ENCODE data around the gene PHYKPL.

Gene PHYKPL

DNA sequence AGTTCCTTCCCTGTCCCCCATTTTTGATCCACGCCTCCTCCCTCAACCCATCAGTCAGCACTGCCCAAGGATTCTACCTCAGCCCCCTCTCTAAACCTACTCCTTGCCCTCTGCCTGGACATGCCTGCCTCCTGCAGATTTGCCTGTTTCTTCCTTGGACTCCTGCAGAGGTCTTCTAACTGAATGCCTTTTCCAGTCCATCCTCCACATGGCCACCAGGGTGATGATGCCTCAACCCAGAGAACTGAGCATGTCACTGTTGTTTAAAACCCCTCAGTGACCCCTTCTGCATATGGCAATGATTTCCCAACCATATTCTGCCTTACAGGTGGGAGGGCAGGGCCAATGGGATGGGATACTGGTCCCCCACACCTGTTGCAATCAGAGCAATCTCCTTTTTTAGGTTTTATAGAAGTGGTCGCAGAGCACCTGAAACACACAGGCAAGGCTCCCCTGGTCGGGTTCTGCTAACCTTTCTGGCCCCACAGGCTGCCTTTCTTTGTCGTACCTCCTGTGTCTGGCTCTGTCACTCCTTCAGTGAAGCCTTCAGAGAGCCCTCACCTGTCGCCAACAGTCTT, 9.3 kb downstream of the PHYKPL start:
- no peak for DNase-seq (ENCODE audit: low read depth in 2 of 2)

DNA sequence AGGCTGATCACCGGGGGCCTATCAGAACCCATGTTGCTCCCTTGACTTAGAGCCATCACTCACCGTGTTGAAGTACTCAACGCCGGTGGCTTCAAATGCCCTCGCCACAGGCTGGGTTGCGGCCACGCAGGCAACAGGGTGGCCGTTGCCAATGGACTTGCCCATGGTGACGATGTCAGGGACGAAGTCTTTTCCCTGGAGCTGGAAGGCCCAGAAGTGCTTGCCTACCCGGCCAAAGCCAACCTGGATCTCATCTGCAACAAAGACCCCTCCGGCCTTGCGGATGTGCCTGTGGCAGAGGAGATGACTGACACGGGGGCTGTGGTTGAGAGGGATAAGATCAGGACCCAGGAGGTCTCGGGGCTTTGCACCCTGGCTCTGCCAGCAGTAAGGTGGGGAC, 10.3 kb downstream of the PHYKPL start:
- no peak for DNase-seq (ENCODE audit: low read depth in 2 of 2)

DNA sequence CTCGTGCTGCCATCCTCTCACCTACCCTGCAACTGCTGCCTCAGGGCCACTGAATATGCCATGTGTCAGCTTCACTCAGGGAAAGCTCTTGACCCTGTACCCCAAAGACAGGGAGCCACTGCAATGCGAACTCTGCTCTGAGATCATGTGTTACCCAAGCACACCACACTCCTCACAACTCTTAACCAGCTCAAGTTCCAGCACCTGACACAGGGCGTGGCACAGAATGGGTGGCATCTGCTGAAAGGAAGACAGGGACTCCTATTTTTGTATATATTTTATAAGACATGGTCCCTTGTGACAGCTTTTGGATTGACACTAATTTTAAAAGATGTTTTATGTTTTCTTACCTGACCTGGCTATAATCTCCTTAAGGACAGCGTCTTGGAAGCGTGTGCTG, 10.7 kb downstream of the PHYKPL start:
- DNase-seq (ENCODE audit: low read depth in 2 of 2) = no peak

DNA sequence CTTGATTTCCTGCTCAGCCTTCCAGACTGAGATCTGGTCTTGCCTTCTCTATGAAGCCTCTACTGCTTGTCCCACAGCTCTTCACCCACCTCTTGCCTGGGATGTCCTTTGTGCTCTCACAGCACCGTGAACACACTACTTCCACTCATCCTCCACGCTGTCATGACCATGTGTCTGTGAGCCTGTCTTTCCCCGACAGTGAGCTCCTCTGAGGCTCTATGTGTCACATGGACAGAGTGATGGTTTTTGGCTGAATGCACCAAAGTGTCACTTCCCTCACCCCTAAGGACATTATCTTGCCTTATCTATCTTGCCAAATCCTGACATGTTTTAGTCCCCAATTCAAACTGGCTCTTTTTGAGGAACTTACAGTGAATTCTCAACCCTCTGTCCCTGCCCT, 11.3 kb downstream of the PHYKPL start:
- DNase-seq (ENCODE audit: low read depth in 2 of 2) = no peak

DNA sequence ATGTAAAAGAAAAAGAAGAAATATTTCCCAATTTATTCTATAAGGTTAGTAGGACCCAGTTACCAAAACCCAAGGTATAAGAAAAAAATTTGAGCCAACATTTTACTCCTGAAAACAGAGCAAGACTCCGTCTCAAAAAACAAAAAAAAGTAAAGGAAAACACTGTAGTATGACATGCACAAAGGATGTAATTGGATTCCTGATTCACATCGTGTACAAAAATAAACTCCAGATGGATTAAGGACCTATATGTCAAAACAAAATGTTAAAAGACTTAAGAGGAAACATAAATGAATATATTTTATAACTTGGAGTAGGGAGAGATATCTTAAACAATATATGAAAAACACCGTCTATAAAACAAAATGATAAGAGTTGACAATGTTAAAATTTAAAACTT, 13.8 kb downstream of the PHYKPL start:
- no peak for DNase-seq (ENCODE audit: low read depth in 2 of 2)

DNA sequence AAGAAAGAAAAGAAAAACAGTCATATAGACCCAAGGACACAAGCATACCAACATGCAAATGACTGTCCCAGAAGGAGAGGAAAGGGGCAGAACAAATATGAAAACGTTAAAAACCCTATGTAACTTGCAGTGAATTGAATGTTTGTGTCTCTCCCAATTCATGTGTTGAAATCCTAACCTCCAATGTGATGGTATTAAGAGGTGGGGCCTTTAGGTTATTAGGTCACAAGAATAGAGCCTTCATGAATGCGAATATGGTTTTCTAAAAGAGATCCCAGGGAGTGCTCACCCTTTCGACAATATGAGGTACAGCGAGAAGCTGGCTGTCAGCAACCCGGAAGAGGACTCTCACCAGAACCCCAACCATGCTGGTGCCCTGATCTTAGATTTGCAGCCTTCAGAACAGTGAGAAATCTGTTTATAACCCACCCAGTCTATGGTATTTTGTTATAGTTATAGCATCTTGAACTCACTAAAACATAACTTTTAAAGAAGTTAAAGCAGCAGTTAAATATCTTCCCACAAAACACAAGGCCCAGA, 14.3 kb downstream of the PHYKPL start:
- DNase-seq (ENCODE audit: low read depth in 2 of 2) = no peak

DNA sequence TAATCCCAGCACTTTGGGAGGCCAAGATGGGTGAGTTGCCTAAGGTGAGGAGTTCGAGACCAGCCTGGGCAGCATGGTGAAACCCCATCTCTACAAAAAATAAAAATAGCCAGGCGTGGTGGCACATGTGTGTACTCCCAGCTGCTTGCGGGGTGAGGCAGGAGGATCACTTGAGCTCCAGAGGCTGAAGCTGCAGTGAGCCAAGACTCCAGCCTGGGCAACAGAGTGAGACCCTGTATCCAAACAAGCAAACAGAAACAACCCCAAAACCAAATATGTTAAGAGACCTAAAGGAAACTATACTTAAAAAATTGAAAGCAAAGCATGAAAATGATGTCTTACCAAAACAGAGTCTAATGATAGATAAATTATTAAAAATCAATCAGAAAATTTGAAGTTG, 15.8 kb downstream of the PHYKPL start:
- DNase-seq (ENCODE audit: low read depth in 2 of 2) = no peak

DNA sequence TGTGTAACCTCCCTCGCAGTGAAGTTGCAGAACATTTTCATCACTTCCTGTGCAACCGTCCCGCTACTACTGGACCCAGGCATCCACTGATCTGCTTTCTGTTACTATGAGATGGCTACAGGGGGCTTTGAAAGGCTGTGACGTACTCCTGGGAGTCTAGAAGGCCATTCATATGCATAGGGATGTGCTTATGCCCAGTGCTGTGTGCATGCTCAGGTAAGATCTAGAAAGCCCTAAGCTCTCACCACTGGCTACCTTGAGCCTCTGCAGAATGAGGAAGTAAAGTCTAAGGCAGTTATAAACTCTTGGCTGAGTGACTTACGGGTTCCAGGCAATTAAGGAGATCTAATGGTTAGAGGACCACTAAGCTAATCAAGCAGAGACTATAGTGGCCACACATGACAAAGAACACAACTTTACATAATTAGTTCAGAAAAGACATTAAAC, 16.5 kb downstream of the PHYKPL start:
- DNase-seq (ENCODE audit: low read depth in 2 of 2) = no peak

DNA sequence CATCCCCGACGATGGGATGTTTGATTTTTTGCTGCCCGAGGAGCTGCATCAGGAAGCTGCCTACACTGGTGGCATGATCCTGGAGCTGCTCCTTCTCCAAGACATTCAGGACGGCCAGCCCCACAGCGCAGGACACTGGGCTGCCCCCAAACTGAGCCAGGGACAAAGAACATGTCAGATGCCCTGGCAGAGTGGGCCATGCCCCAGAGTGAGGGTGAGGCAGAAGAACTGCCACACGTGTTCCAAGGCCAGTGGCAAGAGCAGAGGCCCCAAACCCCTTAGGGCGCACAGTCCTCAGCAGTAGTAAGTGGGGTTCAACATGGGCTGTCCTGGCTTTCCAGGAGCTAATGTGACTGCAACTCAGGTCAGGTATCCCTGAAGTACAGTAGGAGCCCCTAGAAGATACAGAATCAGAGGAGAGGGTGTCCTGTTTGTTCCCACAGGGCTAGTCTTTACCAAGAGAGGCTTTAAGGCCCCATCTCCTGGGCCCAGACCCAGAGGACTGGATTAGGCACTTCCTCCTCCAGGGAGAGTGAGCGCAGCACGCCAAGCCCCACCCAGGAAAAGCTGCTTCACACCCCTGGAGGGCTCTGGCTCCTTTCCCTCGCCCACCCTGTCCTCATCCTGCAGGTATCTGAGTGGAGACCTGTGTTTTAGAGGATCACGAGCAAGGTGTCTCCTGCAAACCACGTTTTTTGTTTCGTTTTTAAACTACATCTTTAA, 17.2 kb downstream of the PHYKPL start:
- no peak for DNase-seq (ENCODE audit: low read depth in 2 of 2)

DNA sequence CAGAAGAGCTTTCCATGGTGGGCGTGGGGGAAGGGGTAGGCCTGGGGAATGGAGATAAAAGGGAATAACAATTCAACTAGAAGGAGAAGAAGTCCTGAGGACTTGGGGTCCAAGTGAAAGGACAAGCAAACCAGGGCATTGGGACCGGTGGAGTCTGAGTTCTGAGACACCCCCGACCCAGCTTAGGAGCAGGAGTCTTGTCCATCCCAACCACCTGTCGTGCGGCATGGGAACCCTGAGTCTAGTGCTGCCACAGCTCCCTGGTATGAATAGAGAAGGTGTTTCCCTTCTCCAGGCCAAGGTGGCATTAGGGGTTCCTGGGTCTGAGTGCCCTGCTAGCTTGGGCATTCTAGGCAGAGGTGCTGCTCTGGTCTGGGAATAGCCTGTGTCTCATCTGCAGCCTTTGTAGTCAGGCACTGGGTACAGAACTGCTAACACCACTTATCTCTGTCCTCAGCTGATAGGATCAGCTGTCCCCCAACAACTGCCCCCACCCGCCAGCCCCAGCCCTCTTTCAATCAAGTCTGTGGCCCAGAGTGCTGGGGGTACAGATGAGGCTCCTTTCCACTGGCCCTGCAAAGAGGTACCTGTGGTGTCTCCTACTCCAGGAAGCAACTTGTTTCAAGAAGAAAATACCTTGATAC, 18.3 kb downstream of the PHYKPL start:
- DNase-seq (ENCODE audit: low read depth in 2 of 2) = no peak

DNA sequence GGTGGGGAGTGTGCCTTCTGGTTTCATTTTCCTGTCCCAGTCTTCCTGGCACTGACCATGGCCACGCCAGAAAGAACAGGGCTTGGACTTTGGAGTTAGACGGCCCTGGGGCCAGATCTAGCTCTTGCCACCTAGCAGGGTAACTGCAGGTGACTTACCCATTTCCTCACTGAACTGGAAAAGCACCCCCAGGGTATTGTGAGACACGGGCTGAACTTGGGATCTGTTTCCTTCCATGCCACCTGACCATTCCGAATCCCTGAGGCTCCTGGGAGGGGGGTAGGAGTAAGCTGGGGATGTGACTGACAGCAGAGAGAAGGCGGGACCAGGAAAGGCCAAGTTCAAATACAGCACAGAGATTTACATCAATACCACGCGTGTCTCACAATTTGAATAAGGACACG, 18.9 kb downstream of the PHYKPL start:
- DNase-seq (ENCODE audit: low read depth in 2 of 2) = no peak

DNA sequence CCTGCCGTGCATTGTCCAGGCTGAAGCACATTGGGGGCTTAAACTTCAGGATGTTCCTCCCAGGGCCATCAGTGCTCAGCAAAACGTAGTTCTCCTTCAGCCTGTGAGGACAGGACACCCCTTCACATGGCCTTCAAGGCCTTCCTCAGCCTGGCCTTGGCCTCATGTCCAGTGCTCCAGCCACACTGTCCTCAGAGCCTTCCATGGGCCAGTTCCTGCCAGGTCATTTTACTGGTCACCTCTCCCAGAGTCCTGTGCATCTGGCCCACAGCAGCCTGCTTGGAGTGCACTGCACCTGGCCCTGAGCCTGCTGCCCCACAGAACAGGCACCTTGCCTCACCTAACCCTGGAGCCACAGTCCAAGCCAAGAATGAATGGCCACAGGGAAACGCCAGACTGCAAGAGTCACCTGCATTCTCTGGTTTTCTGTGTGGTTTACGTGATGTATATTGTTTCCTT, 19.6 kb downstream of the PHYKPL start:
- no peak for DNase-seq (ENCODE audit: low read depth in 2 of 2)

DNA sequence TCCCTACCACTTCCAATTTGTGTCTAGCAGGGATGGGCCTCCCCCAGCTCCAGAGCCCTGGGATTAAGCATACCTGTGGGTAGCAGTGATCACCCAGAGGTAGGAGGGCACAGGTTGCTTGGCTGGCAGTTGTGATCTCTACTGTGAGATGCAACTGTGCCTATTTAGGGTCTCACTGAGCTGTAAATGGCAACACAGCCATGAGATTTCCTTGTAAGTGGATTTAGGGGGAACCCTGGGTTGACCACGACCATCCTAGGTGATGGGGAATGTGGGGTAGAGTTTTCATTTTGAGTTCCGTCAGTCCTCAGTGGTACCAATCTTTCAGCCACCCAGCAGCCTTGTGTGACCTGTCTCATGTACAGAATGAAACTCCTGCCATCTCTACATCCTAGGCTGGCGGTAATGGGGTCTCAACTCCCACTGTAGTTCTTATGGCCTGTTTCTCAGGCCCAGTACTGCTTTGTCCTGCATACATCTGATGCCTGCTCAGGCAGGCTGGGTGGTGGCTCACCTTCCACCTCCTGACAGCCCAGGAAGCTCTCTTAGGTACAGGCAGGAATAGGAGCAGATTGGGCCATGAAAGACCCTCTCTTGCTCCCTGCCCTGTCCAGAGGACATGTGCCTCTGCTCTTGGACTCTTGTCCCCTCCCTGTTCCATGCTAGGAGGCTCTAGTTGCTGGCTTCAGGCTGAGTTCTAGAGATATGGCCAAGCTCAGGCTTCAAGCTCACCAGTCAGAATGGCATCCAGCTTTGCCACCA, 20.2 kb downstream of the PHYKPL start:
- DNase-seq (ENCODE audit: low read depth in 2 of 2) = no peak

DNA sequence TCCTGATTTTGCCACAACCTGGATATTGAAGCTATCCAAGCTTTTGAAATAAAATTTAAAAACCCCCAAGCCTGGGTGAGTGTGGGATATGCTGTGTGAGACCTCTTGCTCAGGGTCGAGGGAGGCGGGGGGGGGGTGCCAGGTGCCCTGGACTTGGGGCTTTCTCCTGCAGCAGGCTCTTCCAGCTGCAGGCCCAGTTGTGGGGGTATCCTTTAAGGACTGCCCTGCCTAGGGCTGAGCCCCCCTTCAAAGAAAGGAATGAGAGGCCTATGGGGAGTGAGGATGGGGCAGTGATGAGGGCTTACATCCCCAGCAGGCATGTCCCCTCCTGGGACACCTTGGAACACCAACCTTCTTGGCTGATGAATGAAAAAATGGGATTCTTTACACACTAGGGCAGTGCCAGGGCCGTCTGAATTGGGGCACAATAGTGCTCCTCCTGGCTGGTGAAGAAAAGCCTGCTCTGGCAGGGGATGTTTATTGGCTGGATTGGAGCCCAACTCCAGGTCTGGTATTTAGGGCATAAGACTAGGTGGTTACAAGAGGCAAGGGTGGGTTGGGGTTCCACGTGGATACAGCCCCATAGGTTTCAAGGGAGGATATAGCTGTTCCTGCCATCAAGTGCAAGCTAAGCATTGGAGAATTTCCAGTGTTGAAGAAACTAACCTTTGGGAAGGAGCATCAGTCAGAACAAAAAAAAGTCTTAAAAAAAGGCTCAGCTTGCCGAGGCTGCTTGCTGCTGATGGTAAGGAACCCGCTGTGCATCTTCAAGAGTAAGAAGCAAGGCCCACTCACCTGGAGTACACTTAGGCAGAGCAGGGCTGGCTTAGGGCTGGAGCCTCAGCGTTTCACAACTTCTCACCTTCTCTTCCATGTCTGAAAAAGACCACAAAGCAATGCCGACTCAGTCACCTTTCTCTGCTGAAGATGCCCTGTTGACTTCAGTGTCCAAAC, 21.2 kb downstream of the PHYKPL start:
- no peak for DNase-seq (ENCODE audit: low read depth in 2 of 2)

DNA sequence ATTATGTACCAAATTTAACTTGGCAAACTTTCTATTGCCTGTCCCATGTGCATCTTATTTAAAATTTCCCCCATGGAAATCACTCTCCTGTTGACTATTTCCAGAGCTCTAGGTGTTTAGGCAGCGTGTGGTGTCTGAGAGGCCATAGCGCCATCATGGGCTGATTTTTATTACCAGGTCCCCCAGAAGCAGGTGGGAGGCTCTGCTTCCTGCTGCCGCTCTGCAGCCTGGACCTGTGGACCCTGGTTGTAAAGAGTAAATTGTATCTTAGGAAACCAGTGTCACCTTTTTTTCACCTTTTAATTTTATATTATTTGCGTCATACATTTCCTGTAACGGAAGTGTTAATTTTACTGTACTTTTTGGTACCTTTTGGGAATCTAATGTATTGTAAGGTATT, 21.9 kb downstream of the PHYKPL start:
- no peak for DNase-seq (ENCODE audit: low read depth in 2 of 2)

DNA sequence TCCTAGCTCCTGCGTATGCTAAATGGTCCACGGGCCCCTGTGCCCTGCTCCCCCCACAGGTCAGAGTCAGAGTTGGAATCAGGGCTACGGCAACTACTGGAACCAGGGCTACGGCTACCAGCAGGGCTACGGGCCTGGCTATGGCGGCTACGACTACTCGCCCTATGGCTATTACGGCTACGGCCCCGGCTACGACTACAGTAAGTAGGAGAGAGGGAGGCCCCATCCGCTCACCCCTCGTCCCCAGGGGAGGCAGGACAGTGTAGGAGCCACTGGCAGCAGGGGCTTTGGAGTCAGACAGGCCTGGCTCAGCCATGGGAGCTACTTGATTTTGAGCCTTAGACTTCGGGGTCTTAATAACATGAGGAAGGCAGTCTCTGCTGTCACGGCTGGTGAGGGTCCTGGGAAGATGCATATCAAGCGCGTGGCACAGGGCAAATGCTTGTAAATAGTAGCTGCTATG, 22.5 kb downstream of the PHYKPL start:
- no peak for DNase-seq (ENCODE audit: low read depth in 2 of 2)

DNA sequence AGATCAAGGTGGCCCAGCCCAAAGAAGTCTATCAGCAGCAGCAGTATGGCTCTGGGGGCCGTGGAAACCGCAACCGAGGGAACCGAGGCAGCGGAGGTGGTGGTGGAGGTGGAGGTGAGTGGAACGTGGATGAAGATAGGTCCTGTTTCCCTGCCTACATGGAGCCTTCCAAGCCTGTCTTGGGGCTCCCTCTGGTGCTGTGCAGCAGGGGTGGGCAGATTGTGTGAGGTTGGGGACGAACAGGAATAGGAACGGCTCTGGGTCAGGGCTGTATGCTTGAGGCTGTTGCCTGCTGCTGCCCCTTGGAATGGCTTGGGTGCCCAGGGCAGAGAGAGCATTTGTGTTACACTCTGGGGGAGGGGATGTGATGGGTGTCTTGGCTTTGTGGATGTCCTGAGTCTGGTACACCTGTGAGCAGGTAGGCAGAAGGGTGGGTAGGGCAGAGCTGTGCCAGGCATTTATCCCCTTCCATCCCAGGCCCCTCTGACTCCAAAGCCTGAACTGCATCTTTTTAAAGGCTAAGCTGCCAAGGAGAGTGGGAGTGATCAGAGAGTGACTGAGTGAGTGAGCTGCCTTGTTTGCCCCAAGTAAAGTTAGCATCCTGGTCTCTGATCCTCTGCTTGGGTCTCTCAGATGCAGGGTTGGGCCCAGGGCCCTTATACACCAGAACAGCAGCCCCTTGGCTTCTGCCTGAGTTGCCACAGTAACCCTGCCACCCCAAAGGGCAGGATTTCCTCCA, 23.1 kb downstream of the PHYKPL start:
- DNase-seq (ENCODE audit: low read depth in 2 of 2) = no peak

DNA sequence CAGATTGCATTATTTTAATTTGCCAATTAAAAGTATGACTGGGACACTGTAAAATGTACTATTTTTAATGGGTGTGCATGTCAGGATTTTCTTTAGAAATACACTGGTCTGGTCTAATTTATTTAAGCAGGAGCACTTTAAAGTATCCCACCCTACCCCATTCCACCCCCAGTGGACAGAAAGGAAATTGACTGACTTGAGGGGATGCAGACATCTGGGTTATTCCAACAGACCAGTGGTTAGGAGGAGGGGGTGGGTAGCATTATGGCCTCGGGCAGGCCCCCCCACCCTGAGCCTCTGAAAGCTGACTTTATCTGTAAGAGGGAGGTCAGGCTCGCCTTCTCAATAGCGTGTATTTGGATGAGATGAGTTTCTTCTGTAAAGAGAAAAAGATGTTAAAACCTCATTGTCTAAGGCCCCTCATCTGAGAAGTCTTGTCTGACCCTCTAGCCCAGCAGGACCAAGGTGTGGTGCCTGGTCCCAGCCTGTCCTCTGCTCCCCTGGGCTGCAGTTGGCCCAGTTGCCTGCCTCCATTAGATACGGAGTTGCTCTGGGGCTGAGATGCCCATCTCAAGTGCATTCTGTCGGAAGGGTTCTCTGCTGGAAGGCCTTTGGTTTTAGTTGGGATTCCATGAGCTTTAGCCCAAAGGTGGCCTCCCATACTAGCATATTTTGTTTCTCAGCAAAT, 23.9 kb downstream of the PHYKPL start:
- no peak for DNase-seq (ENCODE audit: low read depth in 2 of 2)

DNA sequence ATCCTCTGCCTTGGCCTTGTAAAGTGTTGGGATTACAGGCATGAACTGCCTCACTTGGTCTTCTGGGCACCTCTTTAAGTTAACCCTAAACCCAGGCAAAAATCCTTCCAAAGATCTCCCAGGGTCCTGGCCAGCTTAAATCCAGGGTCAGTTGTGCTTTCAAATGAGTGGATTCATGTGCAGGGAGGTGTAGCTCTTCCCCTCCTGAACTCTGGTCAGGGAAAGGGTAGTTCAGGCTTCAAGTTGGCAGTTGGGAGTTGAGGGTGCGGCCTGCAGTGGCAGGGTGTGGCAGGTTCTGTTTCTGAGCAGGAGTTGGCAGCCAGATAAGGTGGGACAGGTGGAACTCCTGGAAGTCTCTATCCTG, 24.7 kb downstream of the PHYKPL start:
- DNase-seq (ENCODE audit: low read depth in 2 of 2) = no peak
